Measurements from ENCODE around the gene SLC39A9. TPM values are rescaled to one million over a fixed set of nuclear protein-coding genes. Genes with fewer than 3 reads are reported as not detected.
"Not testable (repeated sequence)": the region's sequence is repeated elsewhere in the genome, so short reads cannot be mapped to it uniquely, and the experiment has no call there.

SLC39A9 gene
- total and polyA plus RNA-seq, 2 experiments from 2014 or later, result 33.4 to 109 TPM

DNA sequence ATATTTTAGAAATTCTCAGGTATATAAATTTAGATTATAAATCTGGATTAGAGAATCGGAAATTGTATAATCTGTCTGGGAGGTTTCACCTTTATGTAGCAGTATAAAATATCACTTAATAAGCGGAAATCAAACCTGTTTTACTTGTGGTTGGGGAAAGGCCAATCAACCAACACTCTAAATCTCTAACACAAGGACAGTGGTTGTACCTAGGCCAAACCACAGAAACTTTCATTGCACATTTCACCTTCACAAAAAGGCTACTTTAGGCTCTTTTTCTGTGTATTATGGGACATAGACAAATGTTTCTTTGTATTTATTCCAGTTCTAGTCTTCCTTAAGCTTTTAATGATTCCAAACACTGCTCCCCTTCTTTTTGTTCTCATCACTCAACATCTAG is 20.2 kb upstream of the SLC39A9 start:
- DNase-seq (ENCODE audit: low spot score), result no peak
- Histone ChIP-seq H3K9me2 (replicated peaks; ENCODE audit: insufficient read depth) (no peaks in the 10 kb centered on the region), H3K4me3 (no peak overlapping the region), H2AFZ (no peak overlapping the region), H3K4me1 (ENCODE audit: insufficient read depth) (no peaks in the 10 kb centered on the region), H3K27ac (no peak overlapping the region), H3K9me3 (ENCODE audit: low read depth) (no peaks in the 10 kb centered on the region), H3K4me2 (no peak overlapping the region), H4K20me1 (ENCODE audit: insufficient read depth, poor library complexity, severe bottlenecking) (peaks cover 4% of the 10 kb centered on the region), H3K79me2 (peaks cover 11% of the 10 kb centered on the region), H3K27me3 (no peaks in the 10 kb centered on the region), H3K36me3 (replicated peaks; ENCODE audit: insufficient read depth, low read depth) (no peaks in the 10 kb centered on the region)
- WGBS (ENCODE audit: low lambda C conversion rate, missing lambda C conversion rate), result 91% methylated on average over 2 of the region's 2 CpGs
- TF ChIP-seq, protein P1, sequence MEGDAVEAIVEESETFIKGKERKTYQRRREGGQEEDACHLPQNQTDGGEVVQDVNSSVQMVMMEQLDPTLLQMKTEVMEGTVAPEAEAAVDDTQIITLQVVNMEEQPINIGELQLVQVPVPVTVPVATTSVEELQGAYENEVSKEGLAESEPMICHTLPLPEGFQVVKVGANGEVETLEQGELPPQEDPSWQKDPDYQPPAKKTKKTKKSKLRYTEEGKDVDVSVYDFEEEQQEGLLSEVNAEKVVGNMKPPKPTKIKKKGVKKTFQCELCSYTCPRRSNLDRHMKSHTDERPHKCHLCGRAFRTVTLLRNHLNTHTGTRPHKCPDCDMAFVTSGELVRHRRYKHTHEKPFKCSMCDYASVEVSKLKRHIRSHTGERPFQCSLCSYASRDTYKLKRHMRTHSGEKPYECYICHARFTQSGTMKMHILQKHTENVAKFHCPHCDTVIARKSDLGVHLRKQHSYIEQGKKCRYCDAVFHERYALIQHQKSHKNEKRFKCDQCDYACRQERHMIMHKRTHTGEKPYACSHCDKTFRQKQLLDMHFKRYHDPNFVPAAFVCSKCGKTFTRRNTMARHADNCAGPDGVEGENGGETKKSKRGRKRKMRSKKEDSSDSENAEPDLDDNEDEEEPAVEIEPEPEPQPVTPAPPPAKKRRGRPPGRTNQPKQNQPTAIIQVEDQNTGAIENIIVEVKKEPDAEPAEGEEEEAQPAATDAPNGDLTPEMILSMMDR (IDR thresholded peaks at IDR 0.05; ENCODE audit: poor library complexity), result no peak
- TF ChIP-seq EZH2phosphoT487 (IDR thresholded peaks at IDR 0.05; ENCODE audit: low read depth, severe bottlenecking, unreplicated experiment) (no peak), EZH2 (IDR thresholded peaks at IDR 0.05; ENCODE audit: borderline replicate concordance) (no peak)

DNA sequence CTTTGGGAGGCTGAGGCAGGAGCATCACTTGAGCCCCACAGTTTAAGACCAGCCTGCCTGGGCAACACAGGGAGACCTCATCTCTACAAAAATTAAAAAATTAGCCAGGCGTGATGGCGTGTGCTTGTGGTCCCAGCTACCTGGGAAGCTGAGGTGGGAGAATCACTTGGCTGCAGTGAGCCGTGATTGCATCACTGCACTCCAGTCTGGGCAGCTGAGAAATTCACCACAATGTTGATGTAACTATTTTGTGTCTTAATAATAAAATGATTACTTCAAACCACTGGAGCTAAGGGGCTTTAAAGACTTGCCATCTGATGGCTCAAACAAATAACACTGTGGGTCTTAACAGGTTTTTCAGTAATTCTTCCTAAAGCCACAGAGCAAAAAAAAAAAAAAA is 11.2 kb upstream of the SLC39A9 start:
- TF ChIP-seq, protein P1 (IDR thresholded peaks at IDR 0.05; ENCODE audit: poor library complexity), result no peak
- no peak for TF ChIP-seq EZH2phosphoT487 (IDR thresholded peaks at IDR 0.05; ENCODE audit: low read depth, severe bottlenecking, unreplicated experiment)
- no peak for TF ChIP-seq EZH2 (IDR thresholded peaks at IDR 0.05; ENCODE audit: borderline replicate concordance)
- H3K79me2 ChIP-seq, result peaks cover 95% of the 10 kb centered on the region
- H3K4me2 ChIP-seq, result no peak overlapping the region
- no peaks in the 10 kb centered on the region for H3K9me2 ChIP-seq (replicated peaks; ENCODE audit: insufficient read depth)
- H2AFZ ChIP-seq, result no peak overlapping the region
- no peaks in the 10 kb centered on the region for H3K9me3 ChIP-seq (ENCODE audit: low read depth)
- no peaks in the 10 kb centered on the region for H3K27me3 ChIP-seq
- peaks cover 61% of the 10 kb centered on the region for H4K20me1 ChIP-seq (ENCODE audit: insufficient read depth, poor library complexity, severe bottlenecking)
- H3K4me3 ChIP-seq, result no peak overlapping the region
- peaks cover 3% of the 10 kb centered on the region for H3K36me3 ChIP-seq (replicated peaks; ENCODE audit: insufficient read depth, low read depth)
- H3K4me1 ChIP-seq (ENCODE audit: insufficient read depth), result no peaks in the 10 kb centered on the region
- DNase-seq (ENCODE audit: low spot score), result no peak
- no peak overlapping the region for H3K27ac ChIP-seq
- 96% methylated on average over 3 of the region's 3 CpGs for WGBS (ENCODE audit: low lambda C conversion rate, missing lambda C conversion rate)

DNA sequence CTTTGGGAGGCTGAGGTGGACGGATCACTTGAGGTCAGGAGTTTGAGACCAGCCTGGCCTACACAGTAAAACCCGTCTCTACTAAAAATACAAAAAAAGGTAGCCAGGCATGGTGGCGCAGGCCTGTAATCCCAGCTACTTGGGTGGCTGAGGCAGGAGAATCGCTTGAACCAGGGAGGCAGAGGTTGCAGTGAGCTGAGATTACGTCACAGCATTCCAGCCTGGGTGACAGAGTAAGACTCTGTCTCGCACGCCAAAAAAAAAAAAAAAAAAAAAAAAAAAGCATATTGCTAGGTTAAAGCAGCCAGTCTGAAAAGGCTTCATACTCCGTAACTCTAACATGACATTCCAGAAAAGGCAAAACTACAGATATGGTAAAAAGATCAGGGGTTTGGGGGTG is 7.1 kb upstream of the SLC39A9 start:
- not testable (repeated sequence) for H3K4me2 ChIP-seq; H3K4me1 ChIP-seq (ENCODE audit: insufficient read depth); DNase-seq (ENCODE audit: low spot score); H3K36me3 ChIP-seq (replicated peaks; ENCODE audit: insufficient read depth, low read depth); H2AFZ ChIP-seq; H3K9me3 ChIP-seq (ENCODE audit: low read depth); H3K9me2 ChIP-seq (replicated peaks; ENCODE audit: insufficient read depth); H3K27me3 ChIP-seq; H3K4me3 ChIP-seq; H3K27ac ChIP-seq
- 92% methylated on average over 8 of the region's 8 CpGs for WGBS (ENCODE audit: low lambda C conversion rate, missing lambda C conversion rate)
- Histone ChIP-seq H3K79me2 (peaks cover 98% of the 10 kb centered on the region), H4K20me1 (ENCODE audit: insufficient read depth, poor library complexity, severe bottlenecking) (peaks cover 64% of the 10 kb centered on the region)

DNA sequence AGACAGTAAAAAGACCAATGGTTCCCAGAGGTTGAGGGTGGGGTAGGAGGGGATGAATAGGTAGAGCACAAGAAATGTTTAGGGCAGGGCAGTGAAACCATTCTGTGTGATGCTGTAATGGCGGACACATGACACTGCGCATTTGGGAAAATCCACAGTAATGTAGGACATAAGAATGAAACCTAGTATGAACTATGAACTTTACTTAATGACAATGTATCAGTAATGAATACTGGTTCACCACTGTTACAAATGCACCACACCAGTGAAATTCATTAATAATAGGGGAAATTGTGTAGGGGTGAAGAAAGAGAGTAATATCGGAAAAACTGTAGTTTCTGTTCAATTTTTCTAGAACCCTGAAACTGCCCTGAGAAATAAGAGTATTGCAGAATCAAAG is 6.0 kb upstream of the SLC39A9 start:
- Histone ChIP-seq H3K36me3 (replicated peaks; ENCODE audit: insufficient read depth, low read depth) (peaks cover 3% of the 10 kb centered on the region), H3K4me2 (no peak overlapping the region), H3K27ac (no peak overlapping the region), H3K79me2 (peaks cover 98% of the 10 kb centered on the region), H3K4me3 (no peak overlapping the region), H3K27me3 (no peaks in the 10 kb centered on the region), H2AFZ (no peak overlapping the region), H3K9me2 (replicated peaks; ENCODE audit: insufficient read depth) (no peaks in the 10 kb centered on the region), H3K4me1 (ENCODE audit: insufficient read depth) (peaks cover 10% of the 10 kb centered on the region), H3K9me3 (ENCODE audit: low read depth) (no peaks in the 10 kb centered on the region), H4K20me1 (ENCODE audit: insufficient read depth, poor library complexity, severe bottlenecking) (peaks cover 69% of the 10 kb centered on the region)
- TF ChIP-seq, protein P1 (IDR thresholded peaks at IDR 0.05; ENCODE audit: poor library complexity), result no peak
- TF ChIP-seq EZH2phosphoT487 (IDR thresholded peaks at IDR 0.05; ENCODE audit: low read depth, severe bottlenecking, unreplicated experiment) (no peak), EZH2 (IDR thresholded peaks at IDR 0.05; ENCODE audit: borderline replicate concordance) (no peak)
- 84% methylated on average over 3 of the region's 3 CpGs for WGBS (ENCODE audit: low lambda C conversion rate, missing lambda C conversion rate)
- DNase-seq (ENCODE audit: low spot score), result no peak

All from hepatocyte (in vitro differentiated cells).